22Rv1 (cell line): ENCODE measurements around the gene MFN2.

Experiments used
- H3K27ac ChIP-seq: fragments of 450-650 bp; 2 replicates; pipeline ENCODE4 v1.5.1; 2017
- CTCF ChIP-seq: fragments of 450-650 bp; IDR thresholded peaks from 2 replicates; pipeline ENCODE4 v1.5.1; 2017; ENCODE audit warnings: mild to moderate bottlenecking
- ZFX ChIP-seq: fragments of 450-650 bp; IDR thresholded peaks from 2 replicates; pipeline ENCODE4 v1.6.1; 2017; ENCODE audit warnings: antibody characterized with exemption, borderline replicate concordance

Gene MFN2

GRCh38 chr1:12046749-12047119 is 66.5 kb downstream of the MFN2 start:
- no peak overlapping the region for H3K27ac ChIP-seq

GRCh38 chr1:12047120-12047876 is 67.1 kb downstream of the MFN2 start:
- no peak overlapping the region for H3K27ac ChIP-seq
- TF ChIP-seq CTCF (no peak), ZFX (no peak)

More at GRCh38 chr1:12046749-12047119, 66.5 kb downstream of the MFN2 start:
- TF ChIP-seq CTCF (no peak), ZFX (no peak)

GRCh38 chr1:12048372-12048771 is 68.1 kb downstream of the MFN2 start:
- no peak for TF ChIP-seq CTCF
- no peak for TF ChIP-seq ZFX
- no peak overlapping the region for H3K27ac ChIP-seq

GRCh38 chr1:12049616-12050015 is 69.4 kb downstream of the MFN2 start:
- TF ChIP-seq ZFX (no peak), CTCF (peak; percentile 19)
- no peak overlapping the region for H3K27ac ChIP-seq

- no peak for TF ChIP-seq ZFX
- TF ChIP-seq CTCF: no peak
- no peak overlapping the region for H3K27ac ChIP-seq
Measured at GRCh38 chr1:12051361-12051760, 71.1 kb downstream of the MFN2 start.

GRCh38 chr1:12052008-12052573 is 71.8 kb downstream of the MFN2 start:
- TF ChIP-seq ZFX: no peak
- no peak for TF ChIP-seq CTCF
- no peak overlapping the region for H3K27ac ChIP-seq

- TF ChIP-seq ZFX: no peak
- TF ChIP-seq CTCF: no peak
- H3K27ac ChIP-seq: no peak overlapping the region
Measured at GRCh38 chr1:12052997-12053686, 72.9 kb downstream of the MFN2 start.
